T-helper 1 cell treated with Interleukin-12 subunit alpha and Interleukin-12 subunit beta and Interleukin-4 antibody, amounts not matched to agents 30 μg/mL and 1 μg/mL, for 36 hours (primary cell): ENCODE data around the gene TRIM2.
A peak's percentile ranks its signal among the peaks of the same experiment; 100 is the strongest.

Experiments
- H3K27ac Mint-ChIP-seq: one replicate; pipeline ENCODE4 v1.8.0; 2021; ENCODE audit warnings: mild to moderate bottlenecking, mixed read lengths
- H3K27me3 Mint-ChIP-seq: one replicate; pipeline ENCODE4 v1.8.0; 2021; ENCODE audit warnings: low read depth, mixed read lengths
- H3K36me3 Mint-ChIP-seq: one replicate; pipeline ENCODE4 v1.8.0; 2021; ENCODE audit warnings: low read depth, mixed read lengths
- H3K4me1 Mint-ChIP-seq: one replicate; pipeline ENCODE4 v1.8.0; 2021; ENCODE audit warnings: low read depth, mixed read lengths
- H3K4me3 Mint-ChIP-seq: one replicate; pipeline ENCODE4 v1.8.0; 2021; ENCODE audit warnings: mild to moderate bottlenecking, moderate library complexity, mixed read lengths
- H3K9me3 Mint-ChIP-seq: one replicate; pipeline ENCODE4 v1.8.0; 2021; ENCODE audit warnings: mixed read lengths

The TRIM2 gene

DNA sequence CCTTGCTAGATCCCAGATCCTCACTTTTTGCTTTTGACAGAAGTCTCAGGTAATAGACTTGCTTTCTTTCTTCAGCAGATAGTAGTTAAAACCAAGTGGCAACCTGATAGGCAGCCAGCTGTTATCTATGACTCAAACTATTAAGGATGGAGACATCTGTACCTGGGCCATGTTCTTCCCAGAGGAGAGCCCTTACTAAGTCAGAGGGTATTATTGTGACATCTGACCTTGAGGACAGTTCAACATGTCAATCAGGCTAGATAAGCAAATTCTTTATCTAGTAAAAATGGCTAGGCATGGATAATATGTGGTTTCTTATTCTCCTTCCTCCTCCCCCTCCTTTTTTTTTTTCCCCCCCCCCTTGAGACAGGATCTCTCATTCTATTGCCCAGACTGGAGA, 39.2 kb downstream of the TRIM2 start:
- peaks cover 6% of the 10 kb centered on the region for H3K4me1 Mint-ChIP-seq

DNA sequence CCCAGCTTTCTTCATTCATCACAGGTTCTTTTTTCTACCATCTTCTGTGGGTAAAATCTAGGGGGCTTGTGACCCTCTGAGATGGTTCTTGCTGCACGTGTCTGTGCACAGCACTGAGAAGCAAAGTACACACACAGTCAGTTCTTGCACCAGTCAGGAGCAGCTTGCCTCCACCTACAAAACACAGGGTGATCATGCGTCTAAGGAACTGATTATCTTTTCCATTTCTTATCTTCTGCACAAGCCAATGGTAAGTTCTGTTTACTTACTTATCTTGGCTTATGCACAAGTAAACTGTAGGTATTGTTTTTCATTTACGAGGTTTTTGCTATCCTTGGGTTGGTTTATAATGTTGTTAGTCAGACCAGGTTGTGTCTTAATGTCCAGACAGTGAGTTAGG, 40.7 kb downstream of the TRIM2 start:
- H3K27ac Mint-ChIP-seq, result no peak overlapping the region
- H3K36me3 Mint-ChIP-seq, result no peaks in the 10 kb centered on the region
- no peaks in the 10 kb centered on the region for H3K27me3 Mint-ChIP-seq
- H3K9me3 Mint-ChIP-seq, result no peaks in the 10 kb centered on the region
- H3K4me3 Mint-ChIP-seq, result no peak overlapping the region
- H3K4me1 Mint-ChIP-seq, result peaks cover 13% of the 10 kb centered on the region

More for the DNA sequence above, 39.2 kb downstream of the TRIM2 start:
- Mint-ChIP-seq H3K9me3 (no peaks in the 10 kb centered on the region), H3K27me3 (no peaks in the 10 kb centered on the region), H3K36me3 (no peaks in the 10 kb centered on the region), H3K27ac (no peak overlapping the region), H3K4me3 (no peak overlapping the region)

DNA sequence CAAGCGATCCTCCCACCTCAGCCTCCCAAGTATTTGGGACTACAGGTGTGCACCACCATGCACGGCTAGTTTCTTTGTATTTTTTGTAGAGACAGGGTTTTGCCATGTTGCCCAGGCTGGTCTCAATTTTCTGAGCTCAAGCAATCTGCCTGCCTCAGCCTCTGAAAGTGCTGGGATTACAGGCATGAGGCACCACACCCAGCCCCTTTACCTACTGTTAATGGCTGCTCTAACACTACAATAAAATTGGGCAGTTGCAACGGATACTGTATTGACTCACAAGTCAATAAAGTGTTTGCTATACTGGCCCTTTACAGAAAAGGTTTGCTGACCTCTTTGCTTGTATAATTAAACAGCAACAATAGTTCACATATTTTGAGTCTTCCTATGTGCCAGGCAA, 41.5 kb downstream of the TRIM2 start:
- Mint-ChIP-seq H3K4me3 (no peak overlapping the region), H3K27ac (no peak overlapping the region), H3K36me3 (no peaks in the 10 kb centered on the region), H3K27me3 (no peaks in the 10 kb centered on the region), H3K9me3 (no peaks in the 10 kb centered on the region), H3K4me1 (peaks cover 13% of the 10 kb centered on the region)

DNA sequence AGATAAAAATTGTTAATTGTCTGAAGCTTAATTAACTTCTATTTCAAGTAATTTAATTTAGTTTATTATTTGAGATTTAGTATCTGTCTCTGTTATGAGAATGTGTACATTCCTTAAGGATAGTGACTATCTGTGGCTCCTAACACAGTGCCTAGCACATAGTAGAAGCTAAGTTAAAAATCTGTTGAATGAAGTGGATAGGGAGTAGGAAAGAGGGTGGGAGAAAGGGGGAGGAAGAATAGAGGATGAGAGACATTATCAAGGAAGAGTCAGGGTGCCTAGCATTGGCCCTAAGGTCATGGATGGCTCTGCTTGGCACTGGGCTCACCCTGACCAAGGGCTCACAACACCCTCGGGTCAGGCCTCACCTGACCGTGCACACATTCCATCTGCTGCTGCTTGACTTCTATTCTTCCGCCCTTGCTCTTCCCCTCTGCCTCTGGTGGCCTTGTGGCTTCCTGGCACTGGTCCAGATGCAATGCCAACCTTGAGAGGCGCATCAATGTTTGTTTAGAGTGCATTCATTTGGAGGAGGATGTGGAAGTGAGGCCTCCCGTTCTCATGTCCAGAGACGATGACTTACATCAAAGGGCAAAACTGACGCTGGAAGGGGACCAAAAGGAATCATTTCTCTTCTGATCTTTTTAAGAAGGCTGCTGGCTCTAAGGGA, 42.3 kb downstream of the TRIM2 start:
- Mint-ChIP-seq H3K4me1 (peaks cover 13% of the 10 kb centered on the region), H3K4me3 (no peak overlapping the region), H3K27me3 (no peaks in the 10 kb centered on the region), H3K9me3 (no peaks in the 10 kb centered on the region), H3K27ac (no peak overlapping the region), H3K36me3 (no peaks in the 10 kb centered on the region)

DNA sequence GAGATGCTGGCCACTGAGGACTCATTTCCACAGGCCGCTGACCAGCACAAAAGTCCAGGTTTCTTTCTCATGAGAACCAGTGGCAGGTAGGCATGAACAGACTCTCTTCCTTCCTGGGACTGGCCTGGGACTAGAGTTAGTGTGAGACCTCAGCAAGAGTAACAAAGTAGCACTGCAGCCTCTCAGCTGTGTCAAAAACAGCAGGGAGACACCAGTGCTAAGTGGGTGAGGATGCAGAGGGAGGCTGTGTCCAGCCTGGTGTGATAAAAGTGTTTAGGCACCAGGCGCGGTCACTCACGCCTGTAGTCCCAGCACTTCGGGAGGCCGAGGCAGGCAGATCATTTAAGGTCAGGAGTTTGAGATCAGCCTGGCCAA, 42.9 kb downstream of the TRIM2 start:
- Mint-ChIP-seq H3K9me3 (no peaks in the 10 kb centered on the region), H3K27ac (no peak overlapping the region), H3K4me3 (no peak overlapping the region), H3K4me1 (peaks cover 15% of the 10 kb centered on the region), H3K27me3 (no peaks in the 10 kb centered on the region), H3K36me3 (no peaks in the 10 kb centered on the region)

DNA sequence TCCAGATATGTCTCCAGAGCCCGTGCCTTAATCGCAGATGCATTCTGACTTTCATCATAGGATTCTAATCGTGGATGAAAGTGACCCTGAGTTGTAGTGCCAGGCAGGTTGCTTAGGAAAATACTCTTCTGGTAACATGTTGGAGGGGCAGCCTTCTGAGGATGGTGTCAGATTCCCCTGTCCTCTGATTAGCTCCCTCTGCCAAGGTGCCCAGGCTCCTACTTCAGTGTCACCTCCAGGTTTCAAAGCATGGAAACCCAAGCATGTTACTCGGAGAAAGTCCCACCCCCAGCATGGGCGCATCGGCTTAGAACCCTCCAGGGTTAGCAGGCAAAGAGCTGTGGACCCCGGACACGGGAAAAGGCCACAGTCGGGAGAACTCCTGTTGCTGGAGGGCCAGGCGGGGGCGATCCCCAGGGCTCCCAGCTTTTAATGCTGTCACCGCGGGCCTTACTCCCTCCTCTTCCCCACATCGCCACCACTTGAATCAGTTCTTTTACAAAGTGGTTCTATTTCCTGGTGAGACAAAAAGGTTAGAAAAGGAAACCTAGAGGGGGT, 44.5 kb downstream of the TRIM2 start:
- Mint-ChIP-seq H3K9me3 (no peaks in the 10 kb centered on the region), H3K36me3 (no peaks in the 10 kb centered on the region), H3K27ac (no peak overlapping the region), H3K4me3 (peak overlapping the region; percentile 86), H3K4me1 (peaks cover 13% of the 10 kb centered on the region), H3K27me3 (no peaks in the 10 kb centered on the region)

DNA sequence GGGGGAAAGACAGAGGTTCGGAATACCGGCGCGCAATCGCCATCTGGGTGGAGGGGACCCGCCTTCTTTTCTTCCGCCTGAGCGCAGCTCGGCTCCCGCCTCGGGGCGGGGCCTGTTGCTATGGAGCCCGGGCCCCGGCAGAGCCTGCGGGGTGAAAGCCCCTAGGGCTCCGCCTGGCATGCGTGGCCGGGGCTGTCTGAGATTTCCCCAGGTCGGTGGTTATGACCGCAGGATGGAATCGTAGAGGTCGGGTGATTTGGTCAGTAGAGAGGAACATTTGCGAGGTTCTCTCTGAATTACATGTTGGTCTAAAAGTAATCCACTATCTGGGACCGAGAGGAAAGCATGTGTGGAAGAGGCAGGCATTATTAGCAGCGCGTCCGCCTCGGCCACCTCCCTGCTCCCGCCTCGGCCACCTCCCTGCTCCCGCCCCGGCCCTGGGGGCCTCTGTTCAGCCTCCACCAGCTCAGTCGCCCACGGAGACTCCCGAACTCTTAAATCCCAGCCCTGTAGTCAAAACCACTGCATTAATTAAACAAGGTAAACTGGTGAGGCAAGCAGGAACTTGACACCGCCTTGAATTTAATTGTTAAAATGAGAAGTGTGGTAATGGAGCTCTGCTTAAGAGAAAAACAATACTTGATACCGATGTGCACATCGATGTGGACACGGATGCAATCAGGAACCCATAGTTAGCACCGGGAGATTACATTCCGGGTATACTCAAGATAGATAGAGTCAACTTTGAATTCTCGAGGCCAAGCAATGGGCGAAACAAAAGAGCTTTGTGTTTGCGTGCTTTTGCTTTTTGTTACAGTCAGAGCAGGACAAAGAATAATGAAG, 45.2 kb downstream of the TRIM2 start:
- Mint-ChIP-seq H3K27me3 (no peaks in the 10 kb centered on the region), H3K27ac (peak overlapping the region; percentile 69), H3K9me3 (no peaks in the 10 kb centered on the region), H3K4me1 (peaks cover 13% of the 10 kb centered on the region), H3K4me3 (peak overlapping the region; percentile 86), H3K36me3 (no peaks in the 10 kb centered on the region)

DNA sequence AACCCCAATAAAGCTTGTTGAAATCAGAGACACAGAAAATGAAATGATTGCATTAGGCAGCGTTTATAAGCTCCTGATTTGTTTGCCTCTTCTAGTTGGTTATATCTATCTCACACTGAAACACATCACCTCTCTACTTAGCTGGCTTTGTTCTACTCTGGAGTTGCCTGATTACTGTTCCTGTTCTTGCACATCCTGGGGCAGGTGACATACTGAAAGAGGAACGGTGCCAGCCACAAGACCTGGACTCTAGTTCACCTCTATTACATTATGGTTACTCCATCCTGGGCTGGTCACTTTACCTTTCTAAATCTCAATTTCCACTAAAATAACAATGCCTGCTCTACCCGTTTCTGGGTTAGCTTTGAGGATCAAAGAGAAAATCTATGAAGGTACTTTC, 47.9 kb downstream of the TRIM2 start:
- H3K9me3 Mint-ChIP-seq, result no peaks in the 10 kb centered on the region
- peaks cover 15% of the 10 kb centered on the region for H3K4me1 Mint-ChIP-seq
- no peak overlapping the region for H3K27ac Mint-ChIP-seq
- H3K4me3 Mint-ChIP-seq, result no peak overlapping the region
- H3K36me3 Mint-ChIP-seq, result no peaks in the 10 kb centered on the region
- H3K27me3 Mint-ChIP-seq, result peaks cover 14% of the 10 kb centered on the region

DNA sequence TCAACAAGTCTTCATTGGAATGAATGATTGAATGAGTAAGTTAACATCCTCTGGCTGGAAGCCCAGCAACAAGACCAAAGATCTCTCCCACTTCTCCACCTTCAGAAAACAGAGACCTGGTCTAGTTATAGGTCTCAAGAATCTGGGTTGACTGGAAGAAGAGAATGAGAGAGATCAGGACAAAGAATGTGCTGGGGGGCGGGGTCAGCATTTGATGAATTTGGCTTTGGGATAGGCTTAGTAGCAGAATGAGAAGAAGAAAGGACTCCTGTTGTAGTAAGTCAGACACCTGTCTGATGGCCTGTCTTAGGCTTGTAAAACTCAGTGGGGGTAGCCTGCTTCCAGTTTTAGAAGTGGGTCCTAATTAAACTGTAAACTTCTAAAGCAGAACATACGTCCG, 51.0 kb downstream of the TRIM2 start:
- Mint-ChIP-seq H3K9me3 (no peaks in the 10 kb centered on the region), H3K27ac (no peak overlapping the region), H3K4me1 (peaks cover 5% of the 10 kb centered on the region), H3K27me3 (peaks cover 23% of the 10 kb centered on the region), H3K36me3 (no peaks in the 10 kb centered on the region), H3K4me3 (no peak overlapping the region)

DNA sequence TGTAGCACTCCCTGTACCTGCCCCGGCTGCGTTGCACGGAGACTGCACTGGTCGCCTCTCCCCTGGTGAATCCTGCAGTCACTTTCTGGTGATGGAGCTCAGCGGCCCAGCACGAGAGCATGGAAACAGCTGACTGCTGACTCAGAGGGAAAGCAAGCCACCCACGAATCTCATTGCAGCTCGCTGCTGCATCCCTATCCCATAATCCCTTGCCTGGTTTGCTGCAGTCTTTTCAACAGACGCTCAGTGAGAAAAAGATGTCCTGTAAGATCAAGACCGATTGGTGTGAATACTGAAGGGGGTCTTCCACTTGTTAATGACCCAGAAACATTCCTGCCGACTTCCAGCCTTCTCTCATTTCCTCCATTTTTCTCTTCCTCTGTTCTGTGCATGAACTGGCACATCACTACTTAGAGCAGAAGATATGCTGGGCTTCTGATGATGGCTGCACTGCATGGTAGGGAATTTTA, 52.9 kb downstream of the TRIM2 start:
- Mint-ChIP-seq H3K27me3 (peaks cover 24% of the 10 kb centered on the region), H3K36me3 (no peaks in the 10 kb centered on the region), H3K4me1 (peaks cover 2% of the 10 kb centered on the region), H3K4me3 (no peak overlapping the region), H3K27ac (no peak overlapping the region), H3K9me3 (peaks cover 4% of the 10 kb centered on the region)

DNA sequence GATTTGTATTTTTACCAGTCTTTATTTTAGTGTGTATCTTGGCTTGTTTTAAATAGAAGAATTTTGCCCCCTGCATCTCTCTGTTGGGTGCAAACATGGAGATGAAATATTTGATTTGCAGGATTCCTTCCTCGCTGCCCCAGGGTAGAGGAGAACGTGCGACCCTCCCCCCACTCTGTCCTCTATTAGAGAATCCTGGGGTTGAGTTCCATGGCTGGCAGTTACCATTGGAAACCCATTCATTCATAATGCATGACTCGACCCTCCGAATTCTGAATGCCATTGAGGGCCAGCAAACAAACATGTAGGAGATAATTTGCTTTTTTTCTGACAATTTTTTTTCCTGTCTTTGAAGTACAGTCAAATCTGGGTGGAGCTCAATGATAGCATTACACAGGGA, 53.7 kb downstream of the TRIM2 start:
- peaks cover 2% of the 10 kb centered on the region for H3K4me1 Mint-ChIP-seq
- H3K27me3 Mint-ChIP-seq, result peaks cover 24% of the 10 kb centered on the region
- no peak overlapping the region for H3K4me3 Mint-ChIP-seq
- H3K36me3 Mint-ChIP-seq, result no peaks in the 10 kb centered on the region
- peaks cover 4% of the 10 kb centered on the region for H3K9me3 Mint-ChIP-seq
- H3K27ac Mint-ChIP-seq, result no peak overlapping the region

DNA sequence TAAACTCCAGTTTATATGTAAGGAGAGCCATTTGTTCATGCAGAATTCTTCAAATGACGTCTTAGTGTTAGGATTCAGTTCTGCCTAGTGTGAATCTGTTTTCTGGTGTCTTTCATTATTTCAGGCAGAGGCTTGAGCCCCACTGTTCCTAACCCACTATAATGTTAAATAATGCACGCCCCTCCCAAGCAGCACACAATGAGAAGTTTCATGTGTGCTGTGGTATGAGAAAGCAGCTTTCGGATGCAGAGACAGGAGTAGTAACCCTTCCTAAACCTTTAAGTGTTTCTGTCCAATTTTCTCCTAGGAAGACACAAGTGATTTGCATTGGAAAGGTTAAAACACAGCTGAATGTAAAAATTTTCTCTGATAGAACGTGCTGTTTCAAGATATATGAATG, 54.5 kb downstream of the TRIM2 start:
- peaks cover 24% of the 10 kb centered on the region for H3K27me3 Mint-ChIP-seq
- no peak overlapping the region for H3K27ac Mint-ChIP-seq
- no peaks in the 10 kb centered on the region for H3K36me3 Mint-ChIP-seq

DNA sequence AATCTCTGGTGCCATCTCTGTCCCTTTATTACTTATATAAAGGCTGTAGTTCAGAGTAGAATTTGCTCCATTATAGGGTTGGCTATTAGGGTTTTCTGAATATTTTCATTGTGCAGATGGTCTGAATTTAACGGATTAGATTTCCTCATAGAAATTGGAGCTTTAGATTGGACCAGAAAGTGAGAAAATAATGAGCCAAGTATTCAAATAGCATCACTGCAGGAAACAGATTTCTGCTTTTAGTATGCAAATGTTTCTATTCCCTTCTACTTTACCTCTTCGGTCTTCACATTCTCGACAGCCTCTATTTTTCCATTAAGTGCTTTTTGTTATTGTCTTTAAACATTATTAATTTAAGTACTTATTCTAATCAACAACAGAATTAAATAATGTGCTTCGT, 55.4 kb downstream of the TRIM2 start:
- Mint-ChIP-seq H3K27me3 (peaks cover 24% of the 10 kb centered on the region), H3K27ac (no peak overlapping the region), H3K4me1 (peaks cover 2% of the 10 kb centered on the region), H3K36me3 (no peaks in the 10 kb centered on the region), H3K9me3 (peaks cover 4% of the 10 kb centered on the region), H3K4me3 (no peak overlapping the region)

More for the DNA sequence above, 54.5 kb downstream of the TRIM2 start:
- Mint-ChIP-seq H3K9me3 (peaks cover 4% of the 10 kb centered on the region), H3K4me3 (no peak overlapping the region), H3K4me1 (peaks cover 2% of the 10 kb centered on the region)

DNA sequence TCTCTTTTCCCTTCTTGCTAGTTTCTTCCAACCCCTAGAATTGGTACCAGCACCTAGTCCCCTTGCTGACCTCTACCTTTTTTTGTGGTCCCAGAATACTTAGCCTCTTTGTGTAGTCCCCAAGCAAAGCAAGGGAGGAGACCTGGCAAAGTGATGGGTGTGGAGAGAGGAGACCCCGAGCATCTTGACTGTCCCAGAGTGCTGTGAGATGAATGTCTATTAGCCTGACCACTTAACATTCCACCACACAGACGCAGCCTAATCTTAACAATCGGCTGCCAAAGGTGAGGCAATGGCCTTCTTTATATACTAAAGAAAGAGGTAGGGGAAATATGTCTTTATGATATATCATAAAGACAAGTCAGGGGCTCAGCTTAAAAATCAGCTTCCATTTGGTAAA, 55.9 kb downstream of the TRIM2 start:
- Mint-ChIP-seq H3K4me3 (no peak overlapping the region), H3K9me3 (peaks cover 4% of the 10 kb centered on the region), H3K27me3 (peaks cover 19% of the 10 kb centered on the region), H3K4me1 (peaks cover 2% of the 10 kb centered on the region), H3K36me3 (no peaks in the 10 kb centered on the region), H3K27ac (no peak overlapping the region)
